T47D (cell line): Measurements from ENCODE around the gene C14orf132.
A peak's percentile ranks its signal among the peaks of the same experiment; 100 is the strongest.

Experiments used
- DNase-seq, 2 experiments: peaks; one replicate each; pipeline versions ENCODE4 v3.0.0 to v3.0.0-alpha.2; 2011 to 2012; ENCODE audit warnings: low read depth in 1 of 2, low spot score in 1 of 2
- JUND ChIP-seq: IDR thresholded peaks from 2 replicates; pipeline ENCODE4 v1.6.1; 2012; ENCODE audit warnings: low read depth
- in situ Hi-C: cut with HindIII; loops from 2 replicates; pipeline ENCODE4 v1.10.0; 2016; ENCODE audit warnings: low sequenced_read_pairs, low pct_unique_long_range_greater_than_20kb

The C14orf132 gene

DNA sequence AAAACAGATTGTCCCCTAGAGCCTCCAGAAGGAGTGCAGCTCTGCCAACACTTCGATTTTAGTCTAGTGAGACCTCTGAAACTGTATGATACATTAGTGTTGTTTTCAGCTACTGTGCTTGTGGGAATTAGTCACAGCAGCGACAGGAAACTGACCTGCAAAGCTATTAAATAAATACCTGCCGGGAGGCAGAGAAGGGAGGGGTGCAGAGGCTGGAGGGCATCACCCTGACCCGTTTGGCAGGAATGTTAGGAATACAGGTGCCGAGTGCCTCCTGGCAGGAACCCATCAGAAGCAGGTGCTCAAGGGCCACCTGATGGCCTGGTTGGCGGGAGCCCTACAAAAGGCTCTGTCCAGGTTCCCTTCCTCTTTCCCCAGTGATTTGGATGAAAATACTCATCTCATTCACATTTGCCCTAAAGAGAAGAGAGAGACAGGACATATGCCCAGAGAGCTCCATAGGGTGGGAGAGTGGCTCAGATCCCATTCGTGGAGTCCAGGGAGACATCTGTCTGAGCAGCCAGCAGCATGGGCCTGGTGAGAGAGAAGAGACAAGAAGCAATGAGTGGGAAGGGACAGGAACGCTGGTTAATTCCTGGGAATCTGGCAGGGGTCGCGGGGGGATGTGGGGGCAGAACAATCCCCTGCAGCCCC is 44.6 kb downstream of the C14orf132 start:
- in situ Hi-C loops: no loop called here
- peak; percentile 54 to 90 for DNase-seq
- peak; percentile 66; the same call in 1 of the 2 replicates for TF ChIP-seq JUND

DNA sequence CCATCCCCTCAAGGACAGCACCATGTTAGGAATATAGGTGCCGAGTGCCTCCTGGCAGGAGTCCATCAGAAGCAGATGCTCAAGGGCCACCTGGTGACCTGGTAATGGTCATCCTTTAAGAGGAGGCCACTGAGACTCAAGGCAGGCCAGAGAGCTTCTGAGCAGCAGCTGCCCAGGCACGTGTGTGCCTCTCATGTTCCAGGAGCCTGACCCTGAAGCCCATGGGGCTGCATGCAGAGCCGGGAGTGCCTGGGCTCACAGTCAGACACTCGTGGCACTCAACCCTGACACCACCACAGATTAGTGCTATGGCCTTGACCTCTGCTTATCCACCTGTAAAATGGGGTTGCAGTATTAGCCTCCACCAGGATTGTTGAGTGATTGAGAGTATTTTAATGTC is 45.6 kb downstream of the C14orf132 start:
- no peak for TF ChIP-seq JUND
- in situ Hi-C loops: no loop called here
- DNase-seq: no peak

GRCh38 chr14:96085369-96085768 is 46.2 kb downstream of the C14orf132 start:
- in situ Hi-C loops: no loop called here
- TF ChIP-seq JUND: no peak
- no peak for DNase-seq

DNA sequence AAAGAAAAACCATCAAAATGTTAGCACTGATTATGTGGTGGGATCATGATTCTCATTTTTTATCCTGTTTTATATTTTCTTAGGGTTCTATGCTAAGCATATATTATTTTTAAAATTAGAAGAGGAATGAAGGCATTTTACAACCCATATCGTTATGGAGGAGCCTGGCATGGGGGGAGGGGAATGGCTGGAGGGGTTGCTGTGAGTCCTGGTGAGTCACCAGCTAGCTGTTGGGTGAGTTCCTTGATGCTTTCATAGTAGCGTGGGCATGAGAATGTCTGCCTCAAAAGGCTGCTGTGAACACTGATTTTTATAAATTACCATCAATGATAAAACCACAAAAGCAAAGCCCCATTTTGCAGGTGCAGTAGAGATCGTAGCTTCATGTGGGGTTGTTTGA is 46.9 kb downstream of the C14orf132 start:
- in situ Hi-C loops: no loop called here
- no peak for TF ChIP-seq JUND

GRCh38 chr14:96086574-96087077 is 47.5 kb downstream of the C14orf132 start:
- DNase-seq: no peak
- in situ Hi-C loops: no loop called here
- TF ChIP-seq JUND: no peak

More for the DNA sequence above, 46.9 kb downstream of the C14orf132 start:
- peak in 1 of 2 experiments; percentile 35 for DNase-seq

DNA sequence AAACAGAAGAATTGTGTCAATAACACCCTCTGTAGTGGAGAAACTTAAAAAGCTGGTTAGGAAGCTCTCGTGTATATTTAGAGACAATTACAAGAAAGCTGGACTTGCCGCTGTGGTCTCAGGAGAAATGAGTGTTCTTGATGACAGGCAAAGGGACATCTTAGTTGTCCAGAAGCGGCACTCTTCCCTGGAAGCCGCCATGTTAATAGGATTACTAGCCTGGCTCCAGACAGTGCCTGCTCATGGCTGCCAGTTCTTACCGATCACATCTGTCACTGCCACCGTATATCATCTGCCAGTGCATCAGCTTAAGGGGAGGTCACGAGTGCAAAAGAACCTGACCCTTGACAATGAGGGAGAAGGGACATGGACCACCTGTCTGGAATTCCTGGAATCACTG is 48.9 kb downstream of the C14orf132 start:
- no peak for TF ChIP-seq JUND
- DNase-seq: no peak
- in situ Hi-C loops: no loop called here

DNA sequence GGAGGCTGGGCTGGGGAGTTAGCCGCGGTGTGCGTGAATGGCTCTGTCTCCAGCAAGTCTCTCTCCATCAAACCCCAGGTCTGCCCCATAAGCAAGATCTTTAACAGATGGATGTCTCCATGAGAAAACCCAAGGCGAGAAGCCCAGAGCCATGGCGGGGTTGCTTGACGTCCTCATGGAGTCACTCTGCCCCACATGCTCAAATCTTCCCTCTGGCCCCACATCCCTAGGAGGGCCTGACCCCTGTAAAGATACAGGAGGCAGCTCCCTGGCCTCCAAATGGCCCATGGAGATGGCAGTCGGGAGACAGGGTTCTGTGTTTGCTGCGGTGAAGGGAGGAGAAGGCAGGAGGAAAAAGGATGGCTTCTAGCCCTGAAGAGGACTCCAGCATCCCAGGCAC is 49.3 kb downstream of the C14orf132 start:
- DNase-seq: no peak
- in situ Hi-C loops: no loop called here
- no peak for TF ChIP-seq JUND

- no peak for TF ChIP-seq JUND
- in situ Hi-C loops: no loop called here
- no peak for DNase-seq
Measured at GRCh38 chr14:96088911-96089310, 49.7 kb downstream of the C14orf132 start.

DNA sequence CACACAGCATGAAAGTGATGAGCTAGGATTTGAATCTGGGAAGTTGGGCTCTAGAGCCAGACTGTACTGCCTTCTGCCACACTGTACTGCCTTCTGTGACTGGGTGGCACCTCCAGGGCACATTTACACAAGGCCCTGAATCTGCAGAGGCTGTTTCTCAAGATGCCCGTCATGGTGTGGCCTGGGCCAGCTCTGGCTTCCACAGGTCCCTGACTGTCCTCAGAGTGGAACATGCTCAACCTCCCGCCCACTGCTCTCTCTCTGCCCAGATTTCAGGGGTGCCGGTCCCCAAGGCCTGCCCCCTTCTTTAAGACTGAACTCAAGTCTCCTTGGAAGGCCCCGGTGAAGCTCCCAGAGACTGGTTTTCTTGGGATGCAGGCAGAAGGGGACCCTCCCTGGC is 50.2 kb downstream of the C14orf132 start:
- in situ Hi-C loops: no loop called here

DNA sequence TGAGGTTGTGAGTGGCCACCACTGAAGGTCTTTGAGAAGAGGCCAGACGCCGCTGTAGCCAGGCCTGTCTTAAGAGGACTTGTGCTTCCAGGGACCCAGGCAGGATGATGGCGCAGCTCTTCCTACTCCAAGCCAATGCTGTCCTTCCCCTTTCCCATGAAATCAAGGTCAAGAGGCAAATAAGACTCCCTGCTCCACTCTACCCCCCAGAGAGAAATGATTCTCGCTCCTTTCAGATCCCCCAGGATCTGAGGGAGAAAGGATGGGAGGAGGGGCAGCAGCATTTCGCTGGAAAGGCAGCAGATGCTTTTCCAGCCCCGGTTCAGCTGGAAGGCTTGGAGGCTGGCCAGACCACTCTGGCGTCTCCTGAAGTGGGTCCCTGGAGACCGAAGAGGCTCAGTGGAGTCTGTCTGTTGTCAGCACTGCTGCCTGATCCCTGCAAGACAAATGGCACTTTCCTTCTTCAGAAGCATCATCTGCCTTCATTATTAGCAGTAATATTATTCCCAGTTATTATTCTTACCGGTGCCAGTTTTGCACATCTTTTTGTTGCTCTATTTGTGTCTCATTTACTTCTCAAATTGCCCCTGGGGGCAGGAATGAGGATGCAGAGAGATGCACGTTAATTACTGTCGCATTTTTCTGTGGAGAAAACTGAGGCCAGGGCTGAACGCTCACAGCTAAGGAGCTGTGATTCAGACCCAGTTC is 51.4 kb downstream of the C14orf132 start:
- no peak for DNase-seq
- TF ChIP-seq JUND: no peak
- in situ Hi-C loops: no loop called here

More for the DNA sequence above, 50.2 kb downstream of the C14orf132 start:
- no peak for TF ChIP-seq JUND
- no peak for DNase-seq

GRCh38 chr14:96091149-96091693 is 52.1 kb downstream of the C14orf132 start:
- TF ChIP-seq JUND: no peak
- in situ Hi-C loops: no loop called here
- no peak for DNase-seq

DNA sequence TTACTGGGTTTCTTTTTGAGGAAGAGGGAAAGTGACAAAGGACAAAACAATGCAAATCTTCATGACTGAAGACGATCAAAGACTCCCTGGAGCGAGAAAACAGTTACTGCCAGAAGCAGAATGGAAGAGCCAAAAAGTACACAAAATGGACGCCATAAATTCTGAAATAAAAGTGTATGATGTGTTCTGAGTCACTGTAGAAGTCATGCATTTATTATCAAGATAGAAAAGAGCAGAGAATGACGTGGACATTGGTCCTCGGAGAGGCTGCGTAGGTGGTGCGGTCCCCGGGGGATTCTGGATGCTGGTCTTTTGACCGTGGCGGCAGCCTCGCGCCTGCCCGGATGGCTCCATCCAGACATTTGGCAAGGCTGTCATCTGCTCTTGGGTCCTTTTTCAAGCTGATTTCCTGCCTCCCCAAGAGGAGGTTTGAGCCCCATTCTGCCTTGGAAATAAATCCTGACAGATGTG is 52.8 kb downstream of the C14orf132 start:
- no peak for TF ChIP-seq JUND
- DNase-seq: no peak
- in situ Hi-C loops: no loop called here

DNA sequence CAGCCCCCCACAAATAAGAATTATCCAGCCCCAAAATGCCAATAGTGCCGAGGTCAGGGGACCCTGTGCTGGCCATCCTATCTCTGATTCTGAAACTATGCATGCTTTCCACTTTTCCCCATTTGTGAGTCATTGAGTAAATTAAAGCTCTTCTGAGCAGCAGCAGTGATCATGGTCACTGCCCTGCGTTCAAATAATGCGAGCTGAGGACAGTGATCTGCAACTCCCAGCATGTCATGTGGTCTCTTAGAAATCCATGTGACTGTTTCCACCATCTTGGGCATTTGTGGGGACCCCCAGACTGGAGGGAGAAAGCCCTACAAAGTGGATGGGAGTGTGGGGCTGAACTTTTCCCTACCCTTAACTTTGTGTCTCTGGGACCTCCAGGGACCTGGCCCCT is 53.8 kb downstream of the C14orf132 start:
- no peak for DNase-seq
- in situ Hi-C loops: no loop called here
- no peak for TF ChIP-seq JUND

- in situ Hi-C loops: no loop called here
- no peak for DNase-seq
- no peak for TF ChIP-seq JUND
Measured at GRCh38 chr14:96094211-96094610, 55.0 kb downstream of the C14orf132 start.
